ENCODE measurements around the gene PLEKHD1.

Gene PLEKHD1

DNA sequence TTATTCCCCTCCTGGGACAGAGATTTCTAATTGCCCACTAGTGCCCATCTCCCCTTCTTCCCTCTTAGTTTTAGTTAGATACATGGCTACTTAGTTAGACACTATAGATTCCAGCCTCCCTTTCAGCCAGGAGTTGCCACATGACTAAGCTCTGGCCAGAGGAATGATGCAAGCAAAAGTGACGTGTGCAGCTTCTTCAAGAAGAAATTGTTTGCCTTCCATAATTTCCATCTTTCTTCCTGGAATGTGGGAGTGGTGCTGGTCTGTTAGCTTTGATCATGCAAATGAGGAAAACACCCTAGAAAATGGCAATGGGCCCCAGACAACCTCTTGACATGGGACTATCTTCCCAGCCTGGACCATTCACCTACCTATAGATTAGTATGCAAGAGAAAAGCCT, 68.7 kb downstream of the PLEKHD1 start:
- DNase-seq, result no peak

DNA sequence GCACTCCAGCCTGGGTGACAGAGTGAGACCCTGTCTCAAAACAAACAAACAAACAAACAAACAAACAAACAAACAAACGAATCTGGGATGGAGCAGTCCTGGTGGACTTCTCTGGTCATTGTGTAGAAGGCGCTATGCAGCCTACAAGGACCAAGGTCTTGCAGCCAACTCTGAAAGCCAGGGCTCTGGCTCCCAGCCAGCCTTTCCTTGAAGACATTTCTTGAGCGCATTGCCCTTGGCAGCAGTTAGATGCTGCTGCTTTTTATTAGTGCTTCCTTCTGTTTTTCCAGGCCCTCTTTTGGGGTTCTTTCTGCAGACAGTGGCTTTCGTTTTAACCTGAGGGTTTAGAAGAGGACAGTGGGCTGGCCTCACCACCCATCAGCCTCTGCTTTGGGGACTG, 70.0 kb downstream of the PLEKHD1 start:
- no peak for DNase-seq

DNA sequence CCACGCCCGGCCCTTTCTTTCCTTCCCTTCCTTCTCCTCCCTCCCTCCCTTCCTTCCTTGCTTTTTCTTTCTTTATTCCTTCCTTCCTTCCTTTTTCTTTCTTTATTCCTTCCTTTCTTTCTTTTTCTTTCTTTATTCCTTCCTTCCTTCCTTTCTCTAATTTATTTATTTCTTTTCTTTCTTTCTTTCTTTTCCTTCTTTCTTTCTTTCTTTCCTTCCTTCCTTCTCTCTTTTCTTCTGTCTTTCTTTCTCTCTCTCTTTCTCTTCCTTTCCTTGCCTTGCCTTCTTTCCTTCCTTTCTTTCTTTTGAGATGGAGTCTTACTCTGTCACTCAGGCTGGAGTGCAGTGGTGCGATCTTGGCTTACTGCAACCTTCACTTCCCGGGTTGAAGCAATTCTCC, 74.2 kb downstream of the PLEKHD1 start:
- no peak for DNase-seq

DNA sequence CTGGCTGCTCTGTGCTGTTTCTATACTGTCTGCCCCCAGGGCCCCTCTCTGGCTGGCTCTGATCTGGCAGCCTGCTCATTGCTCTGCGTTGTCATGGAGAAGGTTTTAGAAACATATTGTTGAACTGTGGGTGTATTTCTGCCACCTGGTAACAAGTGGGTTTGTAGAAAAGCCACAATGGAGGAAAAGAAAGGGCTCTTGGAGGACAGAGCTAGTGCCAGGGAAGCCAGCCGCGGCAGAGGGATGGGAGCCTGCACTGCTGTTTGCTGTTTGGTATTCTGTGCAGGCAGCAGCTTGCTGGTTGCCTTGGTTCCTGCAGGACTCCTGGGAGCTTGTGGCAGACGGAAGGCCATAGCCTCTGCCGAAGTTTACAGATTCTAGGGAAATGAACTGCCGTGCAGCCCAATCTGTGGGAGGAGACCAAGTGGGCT, 75.1 kb downstream of the PLEKHD1 start:
- no peak for DNase-seq

DNA sequence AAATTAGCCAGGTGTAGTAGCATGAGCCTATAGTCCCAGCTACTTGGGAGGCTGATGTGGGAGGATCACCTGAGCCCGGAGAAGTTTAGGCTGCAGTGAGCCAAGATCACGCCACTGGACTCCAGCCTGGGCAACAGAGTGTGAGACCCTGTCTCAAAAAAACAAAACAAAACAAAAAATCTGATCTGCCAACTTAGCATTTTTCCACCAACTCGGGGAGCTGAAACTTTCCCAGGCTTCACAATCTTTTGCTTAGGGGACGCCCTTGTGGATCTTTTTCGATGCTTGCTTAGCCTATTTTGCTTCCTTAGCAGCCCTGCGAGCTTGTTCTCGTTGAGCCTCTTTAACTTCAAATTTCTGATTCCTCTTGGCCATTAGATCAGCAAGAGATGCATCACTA, 76.3 kb downstream of the PLEKHD1 start:
- DNase-seq, result no peak

DNA sequence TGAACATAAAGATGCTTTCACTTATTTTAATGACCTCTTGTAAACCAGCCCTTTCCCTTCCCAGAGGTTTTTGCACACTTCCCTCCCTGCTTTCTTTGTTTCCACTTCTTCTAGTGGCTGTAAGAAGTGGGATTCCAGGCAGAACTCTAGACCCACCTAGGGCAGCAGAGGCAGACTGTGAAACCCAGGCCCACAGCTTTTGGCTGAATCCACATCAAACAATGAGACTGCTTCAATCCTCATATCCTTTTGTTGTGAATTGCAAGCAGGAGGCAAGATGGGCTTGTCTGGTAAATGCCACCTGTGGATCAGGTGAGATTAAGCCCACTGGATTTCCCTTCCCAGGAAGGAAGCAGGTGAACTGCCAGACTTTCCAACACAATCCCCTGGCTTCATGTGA, 77.4 kb downstream of the PLEKHD1 start:
- DNase-seq, result no peak

DNA sequence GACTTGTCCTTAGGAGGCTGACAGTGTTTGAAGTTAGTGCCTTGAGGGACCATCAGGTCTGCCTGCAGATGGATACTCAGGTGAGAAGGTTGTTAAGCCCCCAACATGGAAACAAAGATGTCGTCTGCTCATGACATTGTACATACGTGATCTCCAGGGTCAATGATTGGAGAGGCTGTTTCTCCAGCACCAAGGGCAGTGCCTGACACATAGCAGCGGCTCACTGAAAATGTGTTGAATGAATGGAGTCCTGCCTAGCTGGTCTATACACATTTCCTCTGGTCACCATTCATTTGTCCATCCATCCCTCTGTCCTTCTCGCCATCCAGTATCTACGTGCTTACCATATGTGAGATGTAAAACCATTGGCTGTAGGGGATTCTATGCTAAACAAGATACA, 83.0 kb downstream of the PLEKHD1 start:
- DNase-seq, result no peak

DNA sequence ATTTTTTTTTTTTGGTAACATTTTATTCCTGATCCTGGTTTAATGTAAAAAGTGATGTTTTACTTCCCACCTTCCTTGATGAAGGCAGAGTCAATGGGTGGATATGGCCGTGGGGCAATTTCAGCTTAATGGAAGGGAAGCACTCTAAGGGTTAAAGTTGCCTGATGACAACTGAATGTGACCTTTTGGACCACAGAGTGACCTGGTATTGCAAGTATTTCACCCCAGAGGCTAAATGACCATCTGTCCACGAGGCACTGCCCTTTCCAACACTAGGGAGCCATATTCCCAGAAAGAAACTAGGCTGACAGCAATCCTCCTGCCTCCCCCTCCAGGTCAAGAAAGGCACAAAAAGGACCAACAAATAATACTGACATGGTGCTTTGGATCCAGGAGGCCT, 85.3 kb downstream of the PLEKHD1 start:
- no peak for DNase-seq

DNA sequence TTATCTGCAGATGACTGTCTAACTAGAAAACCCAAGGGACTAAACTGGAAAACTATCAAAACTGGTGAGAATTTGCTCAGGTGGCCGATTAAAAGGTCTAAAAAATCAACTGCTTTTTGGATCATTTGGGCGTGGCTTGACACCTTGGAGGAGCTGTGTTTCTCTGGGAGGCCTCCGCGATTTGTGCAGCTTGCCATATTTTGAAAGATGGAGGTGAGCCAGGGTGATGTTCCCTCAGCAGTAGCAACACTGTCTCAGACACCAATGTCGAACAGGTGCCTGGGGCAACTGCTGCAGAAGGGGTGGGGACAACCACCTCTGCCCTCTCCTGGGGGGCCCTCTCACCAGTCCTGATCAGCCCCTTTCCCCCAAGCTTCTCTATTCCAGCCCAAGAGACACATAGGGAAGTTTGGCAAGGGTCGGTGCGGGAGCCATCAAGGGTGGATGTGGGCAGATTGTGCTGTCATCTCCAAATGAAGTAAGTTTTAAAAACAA, 86.4 kb downstream of the PLEKHD1 start:
- DNase-seq, result no peak

DNA sequence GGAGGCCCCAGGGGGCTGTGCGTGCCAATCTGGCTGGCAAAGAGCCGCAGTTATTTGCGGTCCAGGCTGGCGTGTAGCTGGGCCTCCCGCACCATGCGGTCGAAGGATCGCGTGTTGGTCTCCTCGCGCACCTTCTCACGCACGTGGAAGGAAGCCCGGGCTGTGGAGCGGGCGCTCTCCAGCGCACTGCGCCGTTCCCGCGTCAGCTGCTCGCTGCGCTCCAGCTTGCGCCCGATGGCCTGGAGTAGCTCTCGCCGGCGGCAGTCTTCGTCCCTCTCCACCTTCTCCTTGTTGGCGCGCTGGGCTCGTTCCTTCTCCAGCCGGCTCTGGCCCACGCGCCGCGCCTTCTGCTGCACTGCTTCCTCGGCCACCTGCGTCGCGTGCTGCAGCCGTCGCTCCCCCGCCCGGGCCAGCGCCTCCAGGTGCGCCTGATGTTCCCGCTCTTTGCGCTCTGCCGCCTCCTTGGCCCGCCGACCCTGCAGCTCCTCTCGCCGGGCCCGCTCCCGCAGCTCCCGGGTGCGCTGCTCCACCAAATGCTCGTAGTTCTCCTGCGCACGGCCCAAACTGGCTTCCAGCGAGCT, 87.0 kb downstream of the PLEKHD1 start:
- peak in 1 of 2 experiments; percentile 6 for DNase-seq

DNA sequence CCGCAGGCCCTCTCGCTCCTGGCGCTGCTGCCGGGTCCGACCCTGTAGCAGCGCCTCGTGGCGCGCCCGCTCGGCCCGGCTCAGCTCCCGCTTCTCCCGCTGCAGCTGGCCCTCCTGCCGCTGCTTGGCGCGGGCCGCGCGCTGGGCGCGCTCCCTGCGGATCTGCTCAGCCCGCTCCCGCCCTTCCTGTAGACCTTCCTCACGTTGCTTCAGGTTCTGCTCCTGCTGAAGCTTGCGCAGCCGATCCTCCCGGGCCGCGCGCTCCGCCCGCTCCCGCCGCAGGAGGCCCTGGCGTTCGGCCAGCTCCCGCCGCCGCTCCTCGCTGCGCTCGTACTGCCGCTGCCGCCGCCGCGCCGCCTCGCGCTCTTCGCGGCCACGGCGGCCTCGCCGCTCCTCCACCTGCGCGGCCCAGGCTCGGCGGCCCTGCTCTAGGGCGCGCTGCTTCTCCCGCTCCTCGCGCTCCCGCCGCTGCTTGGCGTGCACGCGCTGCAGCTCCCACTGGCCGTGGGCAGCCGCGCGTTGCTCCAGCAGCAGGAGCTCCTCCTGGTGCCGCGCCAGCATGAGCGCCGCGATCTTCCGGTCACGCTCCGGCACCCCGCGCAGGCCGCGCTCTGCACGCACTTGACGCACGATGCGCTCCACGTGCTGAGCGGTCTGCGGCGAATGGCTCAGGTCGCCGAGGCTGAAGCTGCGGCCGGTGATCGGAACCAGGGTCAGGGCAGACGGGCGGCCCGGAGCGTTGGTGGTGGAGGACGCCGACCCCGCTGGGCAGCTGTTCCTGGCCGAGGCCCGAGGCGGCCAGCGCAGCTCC, 87.7 kb downstream of the PLEKHD1 start:
- peak in 1 of 2 experiments; percentile 7 for DNase-seq

DNA sequence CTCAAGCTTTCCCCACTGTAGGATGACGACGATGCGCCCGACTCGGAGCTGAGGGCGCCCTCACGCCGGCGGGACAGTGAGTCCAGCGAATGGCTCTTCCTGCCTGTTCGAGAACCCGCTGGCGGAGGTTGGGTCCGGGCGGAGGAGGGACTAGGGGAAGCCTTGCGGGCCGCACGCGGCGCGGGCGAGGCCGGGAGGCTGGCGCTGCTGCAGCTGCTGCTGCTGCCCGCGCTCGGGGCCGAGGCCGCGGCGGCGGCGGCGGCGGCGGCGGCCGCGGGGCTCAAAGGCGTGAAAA, 88.3 kb downstream of the PLEKHD1 start:
- DNase-seq, result peak in 1 of 2 experiments; percentile 10

DNA sequence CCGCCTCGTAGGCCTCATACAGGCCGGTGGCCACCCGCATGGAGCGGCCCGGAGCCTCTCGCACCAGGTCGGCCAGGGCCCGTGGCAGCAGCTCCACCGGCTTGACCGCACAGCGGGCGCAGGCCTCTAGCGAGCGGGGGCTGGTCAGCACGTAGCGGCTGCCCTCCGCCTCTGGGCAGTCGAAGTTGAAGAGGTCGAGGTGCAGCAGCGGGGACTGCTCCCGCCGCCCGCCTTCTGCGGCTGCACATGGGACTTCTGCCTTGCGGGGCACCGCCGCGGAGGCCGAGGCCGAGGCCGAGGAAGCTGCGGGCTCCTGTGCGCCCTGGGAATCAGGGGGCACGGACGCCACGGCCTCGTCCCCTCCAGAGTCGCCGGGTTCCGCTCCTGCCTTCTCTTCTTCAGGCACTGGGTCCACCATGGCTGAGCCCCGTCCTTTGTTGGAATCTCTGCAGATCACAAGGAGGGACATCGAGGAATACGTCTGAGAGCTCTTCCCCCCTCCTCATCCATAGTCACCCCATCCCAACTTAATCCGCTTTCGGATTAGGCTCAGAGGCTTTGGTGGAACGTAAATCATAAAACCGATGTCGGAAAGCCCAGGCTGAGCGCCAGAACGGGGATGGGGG, 88.8 kb downstream of the PLEKHD1 start:
- DNase-seq, result no peak

DNA sequence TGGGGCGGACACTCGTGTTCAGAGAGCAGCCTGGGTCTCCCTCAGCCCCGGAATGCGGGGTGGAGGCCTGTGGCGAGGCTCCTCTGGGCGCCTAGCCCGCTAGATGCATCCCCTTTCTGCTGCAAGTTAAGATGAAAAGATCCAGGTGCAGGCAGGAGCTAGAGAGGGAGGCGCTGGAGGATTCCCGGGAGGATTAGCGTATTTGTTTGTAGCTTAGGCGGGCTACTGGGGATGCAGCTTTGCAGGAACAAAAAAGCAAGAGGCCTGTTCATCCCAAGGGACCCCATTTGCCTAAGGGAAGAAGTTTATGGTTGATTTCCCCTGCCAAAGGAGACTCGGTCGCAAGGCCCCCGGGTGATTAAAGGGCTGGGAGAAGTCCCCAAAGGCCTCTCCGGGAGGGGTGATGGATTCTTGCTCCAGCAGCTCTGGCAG, 89.3 kb downstream of the PLEKHD1 start:
- DNase-seq, result peak in 1 of 2 experiments; percentile 12

DNA sequence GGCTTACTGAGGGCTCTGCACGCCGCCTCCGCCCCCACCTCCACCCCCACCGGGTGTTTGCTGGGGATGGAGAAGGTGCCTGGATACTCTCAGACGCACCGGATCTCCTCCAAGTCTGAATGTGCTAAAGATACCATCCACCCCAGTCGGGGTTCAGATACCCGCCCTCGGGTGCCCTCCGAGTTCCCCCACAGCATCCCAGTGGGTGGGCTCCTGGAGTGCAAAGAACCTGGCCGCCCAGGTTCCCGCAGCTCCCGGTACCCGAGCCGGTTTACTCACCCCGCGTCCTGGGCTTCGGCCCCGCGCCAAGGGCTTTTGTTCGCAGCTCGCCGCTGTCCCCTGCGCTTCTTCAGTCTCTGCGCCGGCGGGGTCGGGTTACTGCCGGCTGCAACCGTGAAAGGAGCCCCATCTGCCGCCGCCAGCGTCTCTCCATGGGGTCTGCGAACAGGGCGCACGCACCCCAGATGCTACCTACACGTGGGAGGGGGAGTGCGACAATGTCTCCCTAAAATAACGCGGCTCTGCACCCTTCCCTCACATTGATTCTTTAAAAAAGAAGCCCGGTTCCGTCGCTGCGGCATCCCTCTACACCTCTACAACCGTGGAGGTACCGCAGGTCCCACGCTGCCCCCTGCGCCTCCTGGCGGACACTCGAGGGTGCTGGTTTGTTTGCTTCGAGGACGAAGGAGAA, 89.9 kb downstream of the PLEKHD1 start, which contains the start of gene CCDC177:
CCDC177 (minus strand) TSS at position 609 of the 691 bp plus-strand sequence. CDS start 1,249 bp downstream, outside the sequence.
- DNase-seq, result peak; percentile 68 to 78

DNA sequence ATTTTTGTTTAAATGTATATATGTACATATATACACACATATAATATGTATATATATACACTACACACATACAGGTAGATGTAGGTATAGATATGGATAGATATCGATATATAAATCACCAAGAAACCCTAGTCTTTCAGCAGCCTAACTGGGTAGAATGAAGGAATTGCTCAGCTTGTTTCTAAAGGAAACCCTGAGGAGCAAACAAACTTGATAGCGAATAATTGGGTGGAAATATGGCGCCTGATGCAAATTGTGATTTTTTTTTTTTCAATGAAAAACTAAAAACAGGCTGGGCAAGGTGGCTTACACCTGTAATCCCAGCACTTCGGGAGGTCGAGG, 90.4 kb downstream of the PLEKHD1 start:
- DNase-seq, result no peak

DNA sequence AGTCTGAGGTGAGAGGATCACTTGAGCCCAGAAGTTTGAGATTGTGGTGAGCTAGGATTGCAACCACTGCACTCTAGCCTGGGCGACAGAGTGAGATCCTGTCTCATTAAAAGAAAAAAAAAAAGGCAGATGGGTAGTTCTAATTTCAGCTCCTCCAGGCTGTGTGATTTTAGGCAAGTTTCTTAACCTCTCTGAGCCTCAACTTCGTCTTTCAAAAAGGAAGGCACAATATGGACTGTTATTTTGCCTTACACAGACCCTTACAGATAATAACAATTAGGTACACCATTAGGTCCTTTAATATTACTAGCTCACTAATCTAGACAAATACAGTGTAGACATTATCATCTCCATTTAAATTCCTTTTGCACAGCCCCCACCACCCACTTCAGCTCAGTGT, 94.9 kb downstream of the PLEKHD1 start:
- no peak for DNase-seq

DNA sequence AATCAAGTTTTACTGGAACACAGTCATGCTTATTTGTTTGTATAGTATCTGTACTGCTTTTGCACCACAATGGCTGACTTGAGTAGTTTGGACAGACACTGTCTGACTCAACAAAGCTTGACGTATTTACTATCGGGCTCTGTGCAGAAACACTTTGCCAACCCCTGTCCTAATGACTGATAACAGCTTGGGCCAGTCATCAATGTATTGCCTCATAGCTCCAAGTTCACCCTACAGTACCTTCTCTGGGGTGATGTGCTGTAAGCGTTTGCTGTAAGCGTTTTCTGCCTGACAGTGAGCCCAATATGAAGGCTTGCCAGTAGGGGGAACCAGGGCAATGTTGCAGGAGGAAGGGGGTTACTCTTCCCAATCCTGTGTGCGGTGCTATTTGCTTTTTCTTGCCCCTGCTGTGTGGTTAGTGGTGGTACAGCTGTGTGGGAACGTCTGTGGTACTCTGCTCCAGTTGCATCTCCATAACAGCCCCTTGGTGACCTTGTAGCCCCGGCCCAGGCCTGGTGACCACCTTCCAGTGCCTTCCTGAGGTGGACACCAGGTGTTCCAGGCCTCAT, 95.6 kb downstream of the PLEKHD1 start:
- DNase-seq, result no peak
